H9 (cell line): ENCODE measurements around the gene SCAF8. TPM values are rescaled to one million over a fixed set of nuclear protein-coding genes. Genes with fewer than 3 reads are reported as not detected.

Experiments
- DNase-seq: peaks from one replicate; pipeline ENCODE4 v3.0.0-alpha.2; 2017
- H2AFZ ChIP-seq: one replicate; pipeline ENCODE4 v1.6.1; 2013; ENCODE audit warnings: mild to moderate bottlenecking, low read length, control low read depth, moderate library complexity
- H2AK5ac ChIP-seq: 2 replicates; pipeline ENCODE4 v1.6.1; 2013; ENCODE audit warnings: low read length, control low read depth, mixed read lengths; ENCODE audit not compliant: insufficient read length
- H2BK120ac ChIP-seq: one replicate; pipeline ENCODE4 v1.6.1; 2013; ENCODE audit warnings: low read depth, mild to moderate bottlenecking, low read length, control low read depth, inconsistent platforms; ENCODE audit not compliant: poor library complexity, severe bottlenecking
- H2BK12ac ChIP-seq: 2 replicates; pipeline ENCODE4 v1.6.1; 2013; ENCODE audit warnings: low read length, control low read depth, mixed read lengths, low read depth; ENCODE audit not compliant: insufficient read length
- H2BK15ac ChIP-seq: 2 replicates; pipeline ENCODE4 v1.6.1; 2013; ENCODE audit warnings: low read depth, low read length, control low read depth
- H2BK20ac ChIP-seq: one replicate; pipeline ENCODE4 v1.6.1; 2013; ENCODE audit warnings: low read depth, mild to moderate bottlenecking, low read length, control low read depth, inconsistent platforms; ENCODE audit not compliant: poor library complexity, severe bottlenecking
- H2BK5ac ChIP-seq: 2 replicates; pipeline ENCODE4 v1.6.1; 2013; ENCODE audit warnings: low read length, control low read depth, mixed read lengths; ENCODE audit not compliant: insufficient read length
- H3K14ac ChIP-seq: 2 replicates; pipeline ENCODE4 v1.6.1; 2013; ENCODE audit warnings: low read length, control low read depth; ENCODE audit not compliant: insufficient read depth
- H3K18ac ChIP-seq: 2 replicates; pipeline ENCODE4 v1.6.1; 2013; ENCODE audit warnings: low read depth, mild to moderate bottlenecking, mixed read lengths, low read length, control low read depth; ENCODE audit not compliant: insufficient read length
- H3K23ac ChIP-seq: 2 replicates; pipeline ENCODE4 v1.6.1; 2013; ENCODE audit warnings: low read length, control low read depth, mixed read lengths, low read depth; ENCODE audit not compliant: insufficient read length
- H3K23me2 ChIP-seq: 2 replicates; pipeline ENCODE4 v1.6.1; 2013; ENCODE audit warnings: low read depth, mild to moderate bottlenecking, mixed read lengths, low read length, control low read depth; ENCODE audit not compliant: insufficient read length, poor library complexity, severe bottlenecking
- H3K27ac ChIP-seq: 2 replicates; pipeline ENCODE4 v1.5.1; 2013; ENCODE audit warnings: low read length, control low read depth, mixed read lengths, low read depth; ENCODE audit not compliant: insufficient read length
- H3K27me3 ChIP-seq: 2 replicates; pipeline ENCODE4 v1.6.1; 2013; ENCODE audit warnings: low read length, control low read depth, inconsistent platforms; ENCODE audit not compliant: insufficient read depth
- H3K4ac ChIP-seq: 2 replicates; pipeline ENCODE4 v1.6.1; 2013; ENCODE audit warnings: low read depth, mild to moderate bottlenecking, control low read depth, inconsistent platforms, low read length, moderate library complexity
- H3K4me1 ChIP-seq: 2 replicates; pipeline ENCODE4 v1.6.1; 2013; ENCODE audit warnings: low read length, control low read depth, inconsistent platforms; ENCODE audit not compliant: insufficient read depth
- H3K4me2 ChIP-seq: 2 replicates; pipeline ENCODE4 v1.6.1; 2013; ENCODE audit warnings: low read length, control low read depth, mixed read lengths; ENCODE audit not compliant: insufficient read length, insufficient read depth
- H3K56ac ChIP-seq: 2 replicates; pipeline ENCODE4 v1.6.1; 2013; ENCODE audit warnings: low read depth, mild to moderate bottlenecking, mixed read lengths, low read length, control low read depth; ENCODE audit not compliant: insufficient read length
- H3K79me1 ChIP-seq: 2 replicates; pipeline ENCODE4 v1.6.1; 2013; ENCODE audit warnings: low read depth, mild to moderate bottlenecking, moderate library complexity, low read length, control low read depth, inconsistent platforms; ENCODE audit not compliant: insufficient read depth, poor library complexity, severe bottlenecking
- H3K79me2 ChIP-seq: 2 replicates; pipeline ENCODE4 v1.6.1; 2013; ENCODE audit warnings: low read length, control low read depth, inconsistent platforms; ENCODE audit not compliant: insufficient read depth
- H3K9ac ChIP-seq: 2 replicates; pipeline ENCODE4 v1.6.1; 2013; ENCODE audit warnings: low read length, control low read depth, mixed read lengths; ENCODE audit not compliant: insufficient read length; ENCODE audit errors: extremely low read depth
- H3K9me3 ChIP-seq: one replicate; pipeline ENCODE4 v1.6.1; 2013; ENCODE audit warnings: low read depth, low read length, inconsistent platforms; ENCODE audit not compliant: control insufficient read depth
- H3T11ph ChIP-seq: one replicate; pipeline ENCODE4 v1.6.1; 2013; ENCODE audit warnings: mild to moderate bottlenecking, low read length, control low read depth, inconsistent platforms
- H4K20me1 ChIP-seq: one replicate; pipeline ENCODE4 v1.6.1; 2013; ENCODE audit not compliant: control insufficient read depth, insufficient read length, insufficient read depth
- H4K5ac ChIP-seq: 2 replicates; pipeline ENCODE4 v1.6.1; 2013; ENCODE audit warnings: low read depth, mild to moderate bottlenecking, mixed read lengths, low read length, control low read depth; ENCODE audit not compliant: insufficient read length
- H4K8ac ChIP-seq: replicated peaks from 2 replicates; pipeline ENCODE4 v1.6.1; 2013; ENCODE audit warnings: low read length, control low read depth, mixed read lengths, low read depth; ENCODE audit not compliant: insufficient read length
- H4K91ac ChIP-seq: 2 replicates; pipeline ENCODE4 v1.6.1; 2013; ENCODE audit warnings: low read depth, mild to moderate bottlenecking, moderate library complexity, mixed read lengths, low read length, control low read depth; ENCODE audit not compliant: insufficient read length
- H3K27ac Mint-ChIP-seq, 3 experiments: 2 replicates in 2 of 3; 3 replicates in 1 of 3; pipeline ENCODE4 v1.8.0; 2020 to 2021; ENCODE audit warnings: mixed read lengths in 3 of 3, mild to moderate bottlenecking in 1 of 3, moderate library complexity in 1 of 3
- H3K27me3 Mint-ChIP-seq: 2 replicates; pipeline ENCODE4 v1.8.0; 2021; ENCODE audit warnings: low read depth, mild to moderate bottlenecking, moderate library complexity, mixed read lengths
- H3K36me3 Mint-ChIP-seq, 3 experiments: 2 replicates in 2 of 3; 3 replicates in 1 of 3; pipeline ENCODE4 v1.8.0; 2020 to 2021; ENCODE audit warnings: low read depth in 3 of 3, mixed read lengths in 3 of 3; ENCODE audit not compliant: insufficient read depth in 1 of 3
- H3K4me1 Mint-ChIP-seq, 2 experiments: 2 replicates each; pipeline ENCODE4 v1.8.0; 2020; ENCODE audit warnings: mixed read lengths in 2 of 2
- H3K4me3 Mint-ChIP-seq, 2 experiments: 2 replicates in 1 of 2; 3 replicates in 1 of 2; pipeline ENCODE4 v1.8.0; 2020 to 2021; ENCODE audit warnings: mild to moderate bottlenecking in 2 of 2, mixed read lengths in 2 of 2, moderate library complexity in 1 of 2
- H3K9me3 Mint-ChIP-seq, 2 experiments: 2 replicates in 1 of 2; 3 replicates in 1 of 2; pipeline ENCODE4 v1.8.0; 2020; ENCODE audit warnings: mild to moderate bottlenecking in 2 of 2, mixed read lengths in 2 of 2, moderate library complexity in 1 of 2
- WGBS: extraction: QIAGEN DNeasy Blood & Tissue Kit; methylation state at CpG from one replicate; pipeline ENCODE4 v1.1.7; 2013; ENCODE audit warnings: missing lambda C conversion rate, low lambda C conversion rate, mixed read lengths; ENCODE audit not compliant: insufficient read length; ENCODE audit errors: extremely low coverage; 5-methylcytosine and 5-hydroxymethylcytosine counted together
- total RNA-seq: library from RNA; stranded (reverse); gene quantifications from 2 replicates; pipeline ENCODE4 v1.2.1, GENCODE V29; 2021
- TF ChIP-seq, protein P1 (sequence below): fragments of 200-600 bp; sonication (generic); conservative IDR thresholded peaks from 3 replicates; pipeline ENCODE4 v1.8.0; 2021; ENCODE audit warnings: antibody characterized with exemption, mild to moderate bottlenecking

Gene SCAF8
- total RNA-seq, 1 experiment from 2014 or later: 78.5 TPM

DNA sequence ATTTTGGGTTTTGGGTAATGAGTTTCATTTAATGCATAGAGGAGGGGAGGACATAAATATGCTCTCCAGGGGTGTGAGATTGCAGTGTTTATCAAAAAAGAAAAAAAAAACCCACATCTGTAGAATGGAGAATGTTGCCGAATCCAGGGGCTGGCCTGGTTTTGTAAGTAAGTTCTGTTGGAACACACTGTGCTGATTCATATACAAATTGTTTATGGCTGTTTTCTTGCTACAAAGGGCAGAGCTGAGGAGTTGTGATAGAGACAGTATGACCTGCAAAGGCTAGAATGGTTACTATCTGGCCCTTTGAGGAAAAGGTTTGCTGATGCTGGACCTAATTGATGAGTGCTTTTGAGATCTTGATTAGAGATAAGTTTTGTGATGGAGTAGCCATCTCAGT is 30.4 kb downstream of the SCAF8 start:
- H2BK15ac ChIP-seq: no peak overlapping the region
- no peak overlapping the region for H3K4me2 ChIP-seq
- H2BK20ac ChIP-seq: no peak overlapping the region
- no peaks in the 10 kb centered on the region for H3K9me3 ChIP-seq
- H3K23me2 ChIP-seq: no peaks in the 10 kb centered on the region
- H3K14ac ChIP-seq: no peak overlapping the region
- H2AFZ ChIP-seq: no peak overlapping the region
- H2BK120ac ChIP-seq: no peak overlapping the region
- no peaks in the 10 kb centered on the region for H3K27me3 Mint-ChIP-seq
- no peaks in the 10 kb centered on the region for H4K20me1 ChIP-seq
- no peak overlapping the region for H3T11ph ChIP-seq
- H3K18ac ChIP-seq: no peak overlapping the region
- peaks cover 30 to 32% of the 10 kb centered on the region in 2 experiments for H3K4me1 Mint-ChIP-seq
- H3K79me1 ChIP-seq: peaks cover 6% of the 10 kb centered on the region
- no peak overlapping the region for H4K91ac ChIP-seq
- H3K9ac ChIP-seq: no peak overlapping the region
- peaks cover 0 to 4% (median 3%) of the 10 kb centered on the region in 3 experiments; a peak in 1 of 7 replicates for H3K36me3 Mint-ChIP-seq
- H3K27ac Mint-ChIP-seq: peak overlapping the region in 1 of 3 experiments; percentile 29; a peak in 1 of 7 replicates
- no peak overlapping the region for H3K56ac ChIP-seq
- no peak overlapping the region for H3K23ac ChIP-seq
- H3K4ac ChIP-seq: no peak overlapping the region
- H3K79me2 ChIP-seq: peaks cover 55% of the 10 kb centered on the region
- H2BK12ac ChIP-seq: no peak overlapping the region
- WGBS: no CpG with 5 or more reads among the region's 1 CpG
- H2AK5ac ChIP-seq: no peak overlapping the region
- H3K4me1 ChIP-seq: peaks cover 2% of the 10 kb centered on the region; the same call in 1 of the 2 replicates
- TF ChIP-seq, protein P1, sequence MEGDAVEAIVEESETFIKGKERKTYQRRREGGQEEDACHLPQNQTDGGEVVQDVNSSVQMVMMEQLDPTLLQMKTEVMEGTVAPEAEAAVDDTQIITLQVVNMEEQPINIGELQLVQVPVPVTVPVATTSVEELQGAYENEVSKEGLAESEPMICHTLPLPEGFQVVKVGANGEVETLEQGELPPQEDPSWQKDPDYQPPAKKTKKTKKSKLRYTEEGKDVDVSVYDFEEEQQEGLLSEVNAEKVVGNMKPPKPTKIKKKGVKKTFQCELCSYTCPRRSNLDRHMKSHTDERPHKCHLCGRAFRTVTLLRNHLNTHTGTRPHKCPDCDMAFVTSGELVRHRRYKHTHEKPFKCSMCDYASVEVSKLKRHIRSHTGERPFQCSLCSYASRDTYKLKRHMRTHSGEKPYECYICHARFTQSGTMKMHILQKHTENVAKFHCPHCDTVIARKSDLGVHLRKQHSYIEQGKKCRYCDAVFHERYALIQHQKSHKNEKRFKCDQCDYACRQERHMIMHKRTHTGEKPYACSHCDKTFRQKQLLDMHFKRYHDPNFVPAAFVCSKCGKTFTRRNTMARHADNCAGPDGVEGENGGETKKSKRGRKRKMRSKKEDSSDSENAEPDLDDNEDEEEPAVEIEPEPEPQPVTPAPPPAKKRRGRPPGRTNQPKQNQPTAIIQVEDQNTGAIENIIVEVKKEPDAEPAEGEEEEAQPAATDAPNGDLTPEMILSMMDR: no peak
- H3K27ac ChIP-seq: no peak overlapping the region
- no peaks in the 10 kb centered on the region for H3K9me3 Mint-ChIP-seq
- no peak overlapping the region for H4K5ac ChIP-seq
- H2BK5ac ChIP-seq: no peak overlapping the region
- H3K27me3 ChIP-seq: no peaks in the 10 kb centered on the region
- H3K4me3 Mint-ChIP-seq: no peak overlapping the region
- DNase-seq: no peak
- no peak overlapping the region for H4K8ac ChIP-seq
